Natural killer cell (primary cell): Measurements from ENCODE around the gene RASL10A. TPM values are rescaled to one million over a fixed set of nuclear protein-coding genes. Genes with fewer than 3 reads are reported as not detected.

Source experiments
- ATAC-seq, 3 donors: fragments of 150-1000 bp in 2 of 3; fragments of 200-7000 bp in 1 of 3; cut with Tn5 transposase; 1 replicate in 1 of 3; 2 replicates in 2 of 3; pipeline ENCODE4 v1.10.0; 2021; ENCODE audit warnings: mild to moderate bottlenecking in 2 of 3, moderate library complexity in 2 of 3
- DNase-seq, 2 donors: peaks; one replicate each; pipeline versions ENCODE4 v3.0.0 to v3.0.0-alpha.2; 2013 to 2021; ENCODE audit warnings: mixed read lengths in 1 of 2
- H3K27ac ChIP-seq: one replicate; pipeline ENCODE4 v1.5.1; 2013; ENCODE audit warnings: mild to moderate bottlenecking, low read length
- H3K27me3 ChIP-seq: one replicate; pipeline ENCODE4 v1.6.1; 2013; ENCODE audit warnings: low read length; ENCODE audit not compliant: control insufficient read depth, insufficient read depth
- H3K36me3 ChIP-seq: one replicate; pipeline ENCODE4 v1.6.1; 2013; ENCODE audit warnings: low read length; ENCODE audit not compliant: control insufficient read depth, insufficient read depth
- H3K4me1 ChIP-seq: one replicate; pipeline ENCODE4 v1.6.1; 2013; ENCODE audit warnings: low read length; ENCODE audit not compliant: control insufficient read depth, insufficient read depth
- H3K4me3 ChIP-seq: one replicate; pipeline ENCODE4 v1.5.1; 2013; ENCODE audit warnings: low read length
- H3K9me3 ChIP-seq: one replicate; pipeline ENCODE4 v1.6.1; 2013; ENCODE audit warnings: low read length; ENCODE audit not compliant: control insufficient read depth, insufficient read depth
- H3K27ac Mint-ChIP-seq, 2 donors: one replicate each; pipeline ENCODE4 v1.8.0; 2022; ENCODE audit warnings: mild to moderate bottlenecking in 2 of 2, mixed read lengths in 2 of 2, moderate library complexity in 1 of 2
- H3K27me3 Mint-ChIP-seq, 2 donors: one replicate each; pipeline ENCODE4 v1.8.0; 2022; ENCODE audit warnings: low read depth in 2 of 2, mixed read lengths in 2 of 2
- H3K36me3 Mint-ChIP-seq: one replicate; pipeline ENCODE4 v1.8.0; 2022; ENCODE audit warnings: mixed read lengths
- H3K4me1 Mint-ChIP-seq, 2 donors: one replicate each; pipeline ENCODE4 v1.8.0; 2022; ENCODE audit warnings: mixed read lengths in 2 of 2
- H3K4me3 Mint-ChIP-seq: one replicate; pipeline ENCODE4 v1.8.0; 2022; ENCODE audit warnings: mild to moderate bottlenecking, moderate library complexity, mixed read lengths
- H3K9me3 Mint-ChIP-seq, 2 donors: one replicate each; pipeline ENCODE4 v1.8.0; 2022; ENCODE audit warnings: mixed read lengths in 2 of 2
- CTCF ChIP-seq: fragments of 200-600 bp; IDR thresholded peaks from one replicate; pipeline ENCODE4 v1.8.0; 2022; ENCODE audit warnings: antibody characterized with exemption
- WGBS: methylation state at CpG from one replicate; pipeline ENCODE4 v1.1.7; 2013; ENCODE audit warnings: missing lambda C conversion rate; ENCODE audit not compliant: insufficient coverage; 5-methylcytosine and 5-hydroxymethylcytosine counted together
- intact Hi-C: fragments of 100-400 bp; cut with micrococcal nuclease; formaldehyde crosslinking; loops from one replicate; pipeline ENCODE4 v1.14.2; 2022
- total RNA-seq, 4 donors: library from RNA; stranded (reverse); fragments of 120-200 nt in 1 of 4; gene quantifications; one replicate each; pipeline versions ENCODE4 v1.2.3 to v1.2.4, GENCODE V29; 2013 to 2022

Gene RASL10A
- total RNA-seq, 3 donors from 2014 or later (not counting 1 experiment from before 2014, with no cell fraction given) = 0.20 to 0.28 TPM; not detected in 1

- intact Hi-C loops = no loop called here
- Histone ChIP-seq H3K27me3 (no peaks in the 10 kb centered on the region), H3K27ac (no peak overlapping the region), H3K4me3 (no peak overlapping the region), H3K9me3 (no peaks in the 10 kb centered on the region), H3K4me1 (no peaks in the 10 kb centered on the region), H3K36me3 (peaks cover 66% of the 10 kb centered on the region)
- DNase-seq (no peak), ATAC-seq (no peak)
- no peaks in the 10 kb centered on the region for H3K36me3 Mint-ChIP-seq
- TF ChIP-seq CTCF = no peak
- H3K27me3 Mint-ChIP-seq = no peaks in the 10 kb centered on the region
- peaks cover 0 to 6% of the 10 kb centered on the region in 2 donors for H3K4me1 Mint-ChIP-seq
- WGBS = 87% methylated on average over 9 of the region's 9 CpGs
- H3K27ac Mint-ChIP-seq = no peak overlapping the region
- no peaks in the 10 kb centered on the region for H3K9me3 Mint-ChIP-seq
- H3K4me3 Mint-ChIP-seq = no peak overlapping the region
Measured at GRCh38 chr22:29330753-29331152, 15.3 kb upstream of the RASL10A start.

- 97% methylated on average over 19 of the region's 19 CpGs for WGBS
- no peak overlapping the region for H3K27ac Mint-ChIP-seq
- no peak for TF ChIP-seq CTCF
- Histone ChIP-seq H3K27ac (no peak overlapping the region), H3K4me3 (no peak overlapping the region), H3K4me1 (no peaks in the 10 kb centered on the region), H3K9me3 (no peaks in the 10 kb centered on the region), H3K27me3 (no peaks in the 10 kb centered on the region), H3K36me3 (peaks cover 62% of the 10 kb centered on the region)
- ATAC-seq = no peak
- no peaks in the 10 kb centered on the region for H3K36me3 Mint-ChIP-seq
- DNase-seq = no peak
- H3K27me3 Mint-ChIP-seq = no peaks in the 10 kb centered on the region
- H3K4me1 Mint-ChIP-seq = peaks cover 0 to 2% of the 10 kb centered on the region in 2 donors
- no peaks in the 10 kb centered on the region for H3K9me3 Mint-ChIP-seq
- H3K4me3 Mint-ChIP-seq = no peak overlapping the region
- intact Hi-C loops = no loop called here
Measured at GRCh38 chr22:29330291-29330690, 14.8 kb upstream of the RASL10A start.

GRCh38 chr22:29329581-29329980 lies 14.1 kb upstream of the RASL10A start:
- intact Hi-C loops = no loop called here
- Mint-ChIP-seq H3K4me1 (no peaks in the 10 kb centered on the region), H3K36me3 (no peaks in the 10 kb centered on the region), H3K4me3 (no peak overlapping the region), H3K27ac (no peak overlapping the region), H3K9me3 (no peaks in the 10 kb centered on the region), H3K27me3 (no peaks in the 10 kb centered on the region)
- no peak for TF ChIP-seq CTCF
- Histone ChIP-seq H3K27ac (no peak overlapping the region), H3K4me3 (no peak overlapping the region), H3K27me3 (no peaks in the 10 kb centered on the region), H3K4me1 (no peaks in the 10 kb centered on the region), H3K36me3 (peaks cover 56% of the 10 kb centered on the region), H3K9me3 (no peaks in the 10 kb centered on the region)
- DNase-seq (no peak), ATAC-seq (no peak)
- 95% methylated on average over 11 of the region's 11 CpGs for WGBS
